IMR-90 (cell line): Measurements from ENCODE around the gene SERPINA10. TPM values are rescaled to one million over a fixed set of nuclear protein-coding genes. Genes with fewer than 3 reads are reported as not detected.

ENCODE experiments used
- ATAC-seq: fragments of 200-7000 bp; cut with Tn5 transposase; 2 replicates; pipeline ENCODE4 v1.9.1; 2020; ENCODE audit warnings: low read depth, mild to moderate bottlenecking, moderate library complexity
- BruUV-seq: library from RNA; stranded (reverse); fragments of 400-500 nt; replicated peaks from 2 replicates; lab custom pipeline; 2021; lab: Mats Ljungman, UMichigan
- CTCF ChIA-PET: fragments of 300-600 bp; formaldehyde crosslinking; extraction: SDS; loops from one replicate; lab custom pipeline; 2021; ENCODE audit warnings: antibody characterized with exemption; lab: Yijun Ruan, JAX
- POLR2A ChIA-PET: fragments of 300-600 bp; sonication (Branson Sonifier 250); formaldehyde crosslinking; loops from one replicate; lab custom pipeline; 2022; ENCODE audit warnings: antibody characterized with exemption; ENCODE audit not compliant: unreplicated experiment; lab: Charles Lee
- DNase-seq: peaks from one replicate; pipeline ENCODE4 v3.0.0; 2013
- H2AFZ ChIP-seq: replicated peaks from 2 replicates; pipeline ENCODE3; 2013; ENCODE audit warnings: low read length, mild to moderate bottlenecking; ENCODE audit not compliant: poor library complexity
- H2AK5ac ChIP-seq: 2 replicates; pipeline ENCODE4 v1.6.1; 2013; ENCODE audit warnings: low read depth, low read length, inconsistent platforms
- H2AK9ac ChIP-seq: replicated peaks from 2 replicates; pipeline ENCODE3; 2013; ENCODE audit warnings: mild to moderate bottlenecking, low read depth, low read length, moderate library complexity; ENCODE audit not compliant: poor library complexity
- H2BK120ac ChIP-seq: 2 replicates; pipeline ENCODE4 v1.6.1; 2013; ENCODE audit warnings: low read depth, low read length, inconsistent platforms
- H2BK15ac ChIP-seq: 3 replicates; pipeline ENCODE4 v1.6.1; 2013; ENCODE audit warnings: low read depth, low read length, inconsistent platforms
- H2BK20ac ChIP-seq: 2 replicates; pipeline ENCODE4 v1.6.1; 2013; ENCODE audit warnings: low read depth, mild to moderate bottlenecking, inconsistent platforms, low read length, moderate library complexity
- H2BK5ac ChIP-seq: 2 replicates; pipeline ENCODE4 v1.6.1; 2013; ENCODE audit warnings: mild to moderate bottlenecking, low read depth, low read length, inconsistent platforms; ENCODE audit not compliant: poor library complexity, severe bottlenecking
- H3K14ac ChIP-seq: replicated peaks from 2 replicates; pipeline ENCODE4 v1.6.1; 2013; ENCODE audit warnings: low read depth, low read length, inconsistent platforms
- H3K18ac ChIP-seq: 2 replicates; pipeline ENCODE4 v1.6.1; 2013; ENCODE audit warnings: low read depth, low read length, control low read depth
- H3K23ac ChIP-seq: 2 replicates; pipeline ENCODE4 v1.6.1; 2013; ENCODE audit warnings: low read depth, low read length, inconsistent platforms
- H3K27ac ChIP-seq: 2 replicates; pipeline ENCODE4 v1.5.1; 2013; ENCODE audit warnings: mild to moderate bottlenecking, control low read depth, low read length; ENCODE audit not compliant: insufficient read depth
- H3K27me3 ChIP-seq: 2 replicates; pipeline ENCODE4 v1.6.1; 2013; ENCODE audit warnings: low read length; ENCODE audit not compliant: control insufficient read depth, insufficient read depth
- H3K36me3 ChIP-seq: 2 replicates; pipeline ENCODE4 v1.6.1; 2013; ENCODE audit warnings: low read length, mixed read lengths; ENCODE audit not compliant: control insufficient read depth, insufficient read depth
- H3K4ac ChIP-seq: 2 replicates; pipeline ENCODE4 v1.6.1; 2013; ENCODE audit warnings: low read depth, low read length, inconsistent platforms
- H3K4me1 ChIP-seq: 2 replicates; pipeline ENCODE4 v1.6.1; 2013; ENCODE audit warnings: low read length, mixed read lengths; ENCODE audit not compliant: control insufficient read depth, insufficient read depth
- H3K4me2 ChIP-seq: 2 replicates; pipeline ENCODE4 v1.6.1; 2013; ENCODE audit warnings: low read depth, mild to moderate bottlenecking, control low read depth, low read length, moderate library complexity
- H3K4me3 ChIP-seq: 2 replicates; pipeline ENCODE4 v1.5.1; 2013; ENCODE audit warnings: low read depth, mild to moderate bottlenecking, control low read depth, low read length, moderate library complexity; ENCODE audit not compliant: insufficient read depth
- H3K56ac ChIP-seq: 2 replicates; pipeline ENCODE4 v1.6.1; 2013; ENCODE audit warnings: low read length, inconsistent platforms; ENCODE audit not compliant: insufficient read depth; ENCODE audit errors: extremely low read depth
- H3K79me1 ChIP-seq, 2 experiments: 2 replicates each; pipeline ENCODE4 v1.6.1; 2013; ENCODE audit warnings: low read length in 2 of 2, inconsistent platforms in 1 of 2, low read depth in 1 of 2
- H3K9ac ChIP-seq: 2 replicates; pipeline ENCODE4 v1.6.1; 2013; ENCODE audit warnings: low read depth, low read length, control low read depth
- H3K9me1 ChIP-seq: 2 replicates; pipeline ENCODE4 v1.6.1; 2013; ENCODE audit warnings: low read length, inconsistent platforms; ENCODE audit not compliant: insufficient read depth
- H3K9me3 ChIP-seq: 2 replicates; pipeline ENCODE4 v1.6.1; 2013; ENCODE audit warnings: low read length; ENCODE audit not compliant: control insufficient read depth, insufficient read depth
- H4K20me1 ChIP-seq: 2 replicates; pipeline ENCODE4 v1.6.1; 2013; ENCODE audit warnings: low read length, inconsistent platforms; ENCODE audit not compliant: insufficient read depth
- H4K5ac ChIP-seq: 2 replicates; pipeline ENCODE4 v1.6.1; 2013; ENCODE audit warnings: mild to moderate bottlenecking, low read depth, low read length, control low read depth
- H4K8ac ChIP-seq, 2 experiments: 2 replicates each; pipeline ENCODE4 v1.6.1; 2013; ENCODE audit warnings: low read depth in 2 of 2, low read length in 2 of 2, control low read depth in 1 of 2, inconsistent platforms in 1 of 2
- H4K91ac ChIP-seq: 2 replicates; pipeline ENCODE4 v1.6.1; 2013; ENCODE audit warnings: low read depth, low read length, inconsistent platforms; ENCODE audit not compliant: insufficient read depth
- FOS ChIP-seq: fragments of 150-350 bp; IDR thresholded peaks from 2 replicates; pipeline ENCODE4 v1.6.1; 2016; ENCODE audit warnings: low read depth, low read length
- MXI1 ChIP-seq: IDR thresholded peaks from 2 replicates; pipeline ENCODE4 v1.6.1; 2012; ENCODE audit warnings: low read depth, mild to moderate bottlenecking, low read length, moderate library complexity, borderline replicate concordance
- RAD21 ChIP-seq: IDR thresholded peaks from 2 replicates; pipeline ENCODE4 v1.6.1; 2012; ENCODE audit warnings: low read length, improper control_type of control experiment
- RCOR1 ChIP-seq: IDR thresholded peaks from 2 replicates; pipeline ENCODE4 v1.6.1; 2012; ENCODE audit warnings: mild to moderate bottlenecking, low read length, improper control_type of control experiment; ENCODE audit not compliant: insufficient replicate concordance
- WGBS, 2 experiments: methylation state at CpG; one replicate each; pipeline versions ENCODE4 v1.1.5 to v1.1.7; 2013; ENCODE audit warnings: missing lambda C conversion rate in 2 of 2; ENCODE audit not compliant: insufficient read length in 1 of 2; ENCODE audit errors: extremely low coverage in 2 of 2; 5-methylcytosine and 5-hydroxymethylcytosine counted together
- dilution Hi-C: fragments of 300-500 bp; cut with HindIII; formaldehyde crosslinking; loops from one replicate; pipeline ENCODE4 v1.14.3; 2018; ENCODE audit warnings: low sequenced_read_pairs; ENCODE audit not compliant: unreplicated experiment
- in situ Hi-C: fragments of 300-500 bp; cut with MboI; formaldehyde crosslinking; loops from 3 replicates; pipeline ENCODE4 v1.14.3; 2019; ENCODE audit warnings: low sequenced_read_pairs, inconsistent platforms, mixed read lengths
- intact Hi-C: fragments of 100-400 bp; cut with micrococcal nuclease; formaldehyde crosslinking; loops from 2 replicates; pipeline ENCODE4 v1.10.0; 2022
- polyA plus RNA-seq, 3 experiments: library from polyadenylated mRNA; depleted of rRNA; stranded (reverse); fragments of >200 nt; gene quantifications; 2 replicates each; pipeline ENCODE4 v1.2.3, GENCODE V29; 2012; ENCODE audit warnings: low replicate concordance in 1 of 3
- total RNA-seq: library from RNA; depleted of rRNA; stranded (reverse); fragments of >200 nt; gene quantifications from 2 replicates; pipeline ENCODE4 v1.2.3, GENCODE V29; 2012
- TF ChIP-seq, protein P1 (sequence below): fragments of 150-350 bp; IDR thresholded peaks from 2 replicates; pipeline ENCODE4 v1.6.1; 2017; ENCODE audit warnings: mild to moderate bottlenecking, antibody characterized with exemption, low read length, low read depth

Gene SERPINA10
- total and polyA plus RNA-seq, 2 of the 4 experiments (the other 2 are of a cell fraction), result not detected

GRCh38 chr14:94304243-94304642 is 11.2 kb upstream of the SERPINA10 start:
- CTCF ChIA-PET, result no interaction called here
- BruUV-seq, result no TSS peak

More at GRCh38 chr14:94304243-94304642, 11.2 kb upstream of the SERPINA10 start:
- no peak overlapping the region for H4K91ac ChIP-seq
- H3K56ac ChIP-seq, result no peak overlapping the region
- no peaks in the 10 kb centered on the region for H3K4me1 ChIP-seq
- H3K4ac ChIP-seq, result no peak overlapping the region
- in situ Hi-C loops, result no loop called here
- no peaks in the 10 kb centered on the region for H3K36me3 ChIP-seq
- H2AK9ac ChIP-seq, result peak overlapping the region; percentile 31
- H4K20me1 ChIP-seq, result no peaks in the 10 kb centered on the region
- ATAC-seq, result no peak
- dilution Hi-C loops, result no loop called here
- DNase-seq, result no peak
- no peaks in the 10 kb centered on the region for H3K27me3 ChIP-seq
- TF ChIP-seq FOS (no peak), RCOR1 (no peak), MXI1 (no peak), RAD21 (no peak)
- TF ChIP-seq, protein P1, sequence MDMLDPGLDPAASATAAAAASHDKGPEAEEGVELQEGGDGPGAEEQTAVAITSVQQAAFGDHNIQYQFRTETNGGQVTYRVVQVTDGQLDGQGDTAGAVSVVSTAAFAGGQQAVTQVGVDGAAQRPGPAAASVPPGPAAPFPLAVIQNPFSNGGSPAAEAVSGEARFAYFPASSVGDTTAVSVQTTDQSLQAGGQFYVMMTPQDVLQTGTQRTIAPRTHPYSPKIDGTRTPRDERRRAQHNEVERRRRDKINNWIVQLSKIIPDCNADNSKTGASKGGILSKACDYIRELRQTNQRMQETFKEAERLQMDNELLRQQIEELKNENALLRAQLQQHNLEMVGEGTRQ, result no peak
- H3K9me1 ChIP-seq, result no peaks in the 10 kb centered on the region
- H2BK15ac ChIP-seq, result no peak overlapping the region
- no CpG with 5 or more reads among the region's 6 CpGs for WGBS, 2 experiments
- no peak overlapping the region for H2AFZ ChIP-seq
- H2BK20ac ChIP-seq, result no peak overlapping the region
- H3K23ac ChIP-seq, result no peak overlapping the region
- no peak overlapping the region for H3K4me3 ChIP-seq
- no peak overlapping the region for H3K27ac ChIP-seq
- no peak overlapping the region for H3K14ac ChIP-seq
- no peak overlapping the region for H4K5ac ChIP-seq
- no peak overlapping the region for H4K8ac ChIP-seq
- H3K9ac ChIP-seq, result no peak overlapping the region
- no peak overlapping the region for H2BK120ac ChIP-seq
- H3K18ac ChIP-seq, result no peak overlapping the region
- peaks cover 10% of the 10 kb centered on the region for H3K9me3 ChIP-seq
- H3K4me2 ChIP-seq, result no peak overlapping the region
- POLR2A ChIA-PET, result no interaction called here
- intact Hi-C loops, result no loop called here
- no peaks in the 10 kb centered on the region for H3K79me1 ChIP-seq
- H2AK5ac ChIP-seq, result no peak overlapping the region
- no peak overlapping the region for H2BK5ac ChIP-seq
